Peyer's patch (tissue), 4 donors: ENCODE data around the gene HSFX2.

ENCODE experiments used
- CTCF ChIP-seq, 6 experiments: fragments of 450-650 bp in 4 of 6; fragments of 200-600 bp in 2 of 6; sonication (generic) in 1 of 6; IDR thresholded peaks; one replicate each; pipeline ENCODE4 v1.5.1; 2017 to 2019; ENCODE audit warnings: antibody characterized with exemption in 6 of 6, mild to moderate bottlenecking in 3 of 6, moderate library complexity in 1 of 6
- POLR2A ChIP-seq, 2 donors: fragments of 450-650 bp; IDR thresholded peaks; one replicate each; pipeline ENCODE4 v1.5.1; 2017; ENCODE audit warnings: antibody characterized with exemption in 2 of 2, mild to moderate bottlenecking in 2 of 2, moderate library complexity in 2 of 2

- TF ChIP-seq CTCF (IDR thresholded peaks at IDR 0.05), result peak in 2 of 6 experiments; percentile 18
- no peak for TF ChIP-seq POLR2A (IDR thresholded peaks at IDR 0.05)
These were observed 35.6 kb upstream of the HSFX2 start for GRCh38 chrX:149630681-149631233.
